ENCODE data around the gene ZPR1. TPM values are rescaled to one million over a fixed set of nuclear protein-coding genes. Genes with fewer than 3 reads are reported as not detected.
"Not testable (repeated sequence)": the region's sequence is repeated elsewhere in the genome, so short reads cannot be mapped to it uniquely, and the experiment has no call there.

ZPR1 gene
- total RNA-seq, 1 donor from 2014 or later: 35.4 TPM

- TF ChIP-seq, protein P1, sequence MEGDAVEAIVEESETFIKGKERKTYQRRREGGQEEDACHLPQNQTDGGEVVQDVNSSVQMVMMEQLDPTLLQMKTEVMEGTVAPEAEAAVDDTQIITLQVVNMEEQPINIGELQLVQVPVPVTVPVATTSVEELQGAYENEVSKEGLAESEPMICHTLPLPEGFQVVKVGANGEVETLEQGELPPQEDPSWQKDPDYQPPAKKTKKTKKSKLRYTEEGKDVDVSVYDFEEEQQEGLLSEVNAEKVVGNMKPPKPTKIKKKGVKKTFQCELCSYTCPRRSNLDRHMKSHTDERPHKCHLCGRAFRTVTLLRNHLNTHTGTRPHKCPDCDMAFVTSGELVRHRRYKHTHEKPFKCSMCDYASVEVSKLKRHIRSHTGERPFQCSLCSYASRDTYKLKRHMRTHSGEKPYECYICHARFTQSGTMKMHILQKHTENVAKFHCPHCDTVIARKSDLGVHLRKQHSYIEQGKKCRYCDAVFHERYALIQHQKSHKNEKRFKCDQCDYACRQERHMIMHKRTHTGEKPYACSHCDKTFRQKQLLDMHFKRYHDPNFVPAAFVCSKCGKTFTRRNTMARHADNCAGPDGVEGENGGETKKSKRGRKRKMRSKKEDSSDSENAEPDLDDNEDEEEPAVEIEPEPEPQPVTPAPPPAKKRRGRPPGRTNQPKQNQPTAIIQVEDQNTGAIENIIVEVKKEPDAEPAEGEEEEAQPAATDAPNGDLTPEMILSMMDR (IDR thresholded peaks at IDR 0.05): no peak
- H3K27ac ChIP-seq: peak within 1 kb of the TSS; percentile 93
- peak; percentile 94 for DNase-seq
- H3K27me3 ChIP-seq (ENCODE audit: low read depth): no peaks in the 10 kb centered on the region
- H3K4me1 ChIP-seq: peaks cover 24% of the 10 kb centered on the region
- no peaks in the 10 kb centered on the region for H3K9me3 ChIP-seq
- peaks cover 41% of the 10 kb centered on the region for H3K36me3 ChIP-seq
- peak within 1 kb of the TSS; percentile 76 for H3K4me3 ChIP-seq
- intact Hi-C loops (cut with DNase I): no loop called here
- peak; percentile 97 for ATAC-seq
These were observed 15.2 kb downstream of the ZPR1 start, which contains the start of gene BUD13 for GRCh38 chr11:116772443-116773202. Gene BUD13 (minus strand): TSS chr11:116772987. CDS start chr11:116772964, 23 bp downstream.

DNA sequence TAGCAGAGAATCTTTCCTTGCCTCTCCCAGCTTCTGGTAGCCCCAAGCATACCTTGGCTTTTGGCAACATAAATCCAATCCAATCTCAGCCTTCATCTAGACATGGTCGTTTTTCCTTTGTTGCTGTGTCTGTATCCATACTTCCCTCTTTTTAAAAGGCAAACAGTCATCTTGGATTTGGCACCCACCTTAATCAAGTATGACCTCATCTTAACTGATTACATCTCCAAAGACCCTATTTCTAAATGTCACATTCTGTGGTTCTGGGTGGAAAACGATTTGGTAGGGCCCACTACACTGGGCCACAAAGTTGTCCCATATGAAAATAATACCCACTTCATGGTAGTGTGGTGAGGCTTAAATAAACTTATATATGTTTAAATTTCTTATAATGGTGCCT is 15.9 kb downstream of the ZPR1 start:
- H3K4me3 ChIP-seq: peak overlapping the region; percentile 76
- no peaks in the 10 kb centered on the region for H3K27me3 ChIP-seq (ENCODE audit: low read depth)
- ATAC-seq (no peak), DNase-seq (no peak)
- TF ChIP-seq, protein P1 (IDR thresholded peaks at IDR 0.05): no peak
- H3K4me1 ChIP-seq: peaks cover 24% of the 10 kb centered on the region
- intact Hi-C loops (cut with DNase I): no loop called here
- no peaks in the 10 kb centered on the region for H3K9me3 ChIP-seq
- peak overlapping the region; percentile 93 for H3K27ac ChIP-seq
- H3K36me3 ChIP-seq: peaks cover 37% of the 10 kb centered on the region

- DNase-seq: no peak
- TF ChIP-seq, protein P1 (IDR thresholded peaks at IDR 0.05): no peak
- intact Hi-C loops (cut with DNase I): no loop called here
- H3K9me3 ChIP-seq: no peaks in the 10 kb centered on the region
- no peaks in the 10 kb centered on the region for H3K4me1 ChIP-seq
- ATAC-seq: no peak
- peaks cover 84% of the 10 kb centered on the region for H3K36me3 ChIP-seq
- no peak overlapping the region for H3K4me3 ChIP-seq
- H3K27me3 ChIP-seq (ENCODE audit: low read depth): no peaks in the 10 kb centered on the region
- H3K27ac ChIP-seq: no peak overlapping the region
These were observed 25.7 kb downstream of the ZPR1 start for GRCh38 chr11:116762132-116762531.

- intact Hi-C loops (cut with DNase I); H3K4me3 ChIP-seq; H3K9me3 ChIP-seq; ATAC-seq; DNase-seq; H3K4me1 ChIP-seq; H3K27me3 ChIP-seq (ENCODE audit: low read depth); H3K27ac ChIP-seq: not testable (repeated sequence)
- peaks cover 98% of the 10 kb centered on the region for H3K36me3 ChIP-seq
These were observed 31.8 kb downstream of the ZPR1 start for GRCh38 chr11:116756044-116756443.

DNA sequence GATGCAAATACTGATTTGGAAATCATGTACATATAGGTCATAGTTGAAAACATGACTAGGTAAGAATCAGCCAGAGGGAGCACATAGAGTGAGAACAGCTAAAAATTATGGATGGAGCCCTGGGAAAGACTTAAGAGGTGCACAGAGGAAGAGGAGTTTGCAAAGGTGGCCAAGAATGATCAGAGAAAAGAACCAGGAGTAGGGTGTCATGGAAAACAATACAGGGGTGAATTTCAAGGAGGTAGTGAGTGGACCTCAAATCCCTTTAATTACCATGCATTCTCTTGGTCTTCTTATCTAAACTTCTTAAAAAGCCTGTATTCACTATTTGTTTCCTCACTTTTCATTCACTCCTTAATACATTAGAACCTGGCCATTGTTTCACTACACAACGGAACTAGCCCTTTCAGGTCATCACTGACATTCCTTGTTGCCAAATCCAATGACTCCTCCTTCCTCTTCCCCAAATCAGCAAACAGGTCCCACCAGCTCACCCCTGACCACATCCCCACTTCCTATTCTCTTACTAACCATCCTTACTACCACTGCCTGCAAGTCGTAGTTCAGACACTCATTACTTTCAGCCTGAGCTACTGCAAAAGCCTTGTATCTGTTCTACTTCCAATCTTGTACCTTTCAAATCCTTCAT is 37.6 kb downstream of the ZPR1 start:
- ATAC-seq (peak; percentile 23 to 26), DNase-seq (no peak)
- H3K9me3 ChIP-seq: no peaks in the 10 kb centered on the region
- no peak overlapping the region for H3K27ac ChIP-seq
- TF ChIP-seq, protein P1 (IDR thresholded peaks at IDR 0.05): no peak
- no peak overlapping the region for H3K4me3 ChIP-seq
- peaks cover 98% of the 10 kb centered on the region for H3K36me3 ChIP-seq
- intact Hi-C loops (cut with DNase I): no loop called here
- H3K4me1 ChIP-seq: no peaks in the 10 kb centered on the region
- H3K27me3 ChIP-seq (ENCODE audit: low read depth): no peaks in the 10 kb centered on the region

GRCh38 chr11:116742104-116742503 is 45.7 kb downstream of the ZPR1 start:
- DNase-seq (no peak), ATAC-seq (peak in 1 of 2 donors; percentile 55)
- no peak overlapping the region for H3K4me3 ChIP-seq
- H3K9me3 ChIP-seq: no peaks in the 10 kb centered on the region
- TF ChIP-seq, protein P1 (IDR thresholded peaks at IDR 0.05): no peak
- H3K27ac ChIP-seq: no peak overlapping the region
- peaks cover 18% of the 10 kb centered on the region for H3K36me3 ChIP-seq
- intact Hi-C loops (cut with DNase I): no loop called here
- H3K27me3 ChIP-seq (ENCODE audit: low read depth): no peaks in the 10 kb centered on the region
- peaks cover 10% of the 10 kb centered on the region for H3K4me1 ChIP-seq
